Raji (cell line): Measurements from ENCODE around the gene XIAP.
A peak's percentile ranks its signal among the peaks of the same experiment; 100 is the strongest.

Experiments
- POLR2A ChIP-seq: IDR thresholded peaks from 2 replicates; pipeline ENCODE4 v1.6.1; 2011; ENCODE audit warnings: low read depth, low read length, control low read depth; ENCODE audit not compliant: insufficient read depth

XIAP gene

GRCh38 chrX:123859846-123860838, at the start of gene XIAP:
Gene XIAP (plus strand): TSS chrX:123860053. CDS start chrX:123885663, 25,610 bp downstream.
- TF ChIP-seq POLR2A, result peak; percentile 60

- TF ChIP-seq POLR2A, result no peak
Observed at GRCh38 chrX:123814343-123814742, 45.5 kb upstream of the XIAP start.

- no peak for TF ChIP-seq POLR2A
Observed at GRCh38 chrX:123817288-123817894, 42.5 kb upstream of the XIAP start.

GRCh38 chrX:123818243-123818642, 41.6 kb upstream of the XIAP start:
- TF ChIP-seq POLR2A, result no peak

- TF ChIP-seq POLR2A, result no peak
Observed at GRCh38 chrX:123822965-123823364, 36.9 kb upstream of the XIAP start.

- no peak for TF ChIP-seq POLR2A
Observed at GRCh38 chrX:123830309-123830708, 29.5 kb upstream of the XIAP start.

- TF ChIP-seq POLR2A, result no peak
Observed at GRCh38 chrX:123833387-123833786, 26.5 kb upstream of the XIAP start.

GRCh38 chrX:123834116-123834515, 25.7 kb upstream of the XIAP start:
- no peak for TF ChIP-seq POLR2A

- no peak for TF ChIP-seq POLR2A
Observed at GRCh38 chrX:123835661-123836371, 24.0 kb upstream of the XIAP start.

- no peak for TF ChIP-seq POLR2A
Observed at GRCh38 chrX:123846577-123847038, 13.2 kb upstream of the XIAP start.

- no peak for TF ChIP-seq POLR2A
Observed at GRCh38 chrX:123847056-123847455, 12.8 kb upstream of the XIAP start.

GRCh38 chrX:123849096-123849495, 10.8 kb upstream of the XIAP start:
- no peak for TF ChIP-seq POLR2A

- TF ChIP-seq POLR2A, result no peak
Observed at GRCh38 chrX:123851079-123851478, 8.8 kb upstream of the XIAP start.

GRCh38 chrX:123854329-123854728, 5.5 kb upstream of the XIAP start:
- TF ChIP-seq POLR2A, result no peak

GRCh38 chrX:123859409-123859845, 426 bp upstream of the XIAP start:
- no peak for TF ChIP-seq POLR2A
